H1 (cell line): Measurements from ENCODE around the gene UGT1A6. TPM values are rescaled to one million over a fixed set of nuclear protein-coding genes. Genes with fewer than 3 reads are reported as not detected.
"Not testable (repeated sequence)": the region's sequence is repeated elsewhere in the genome, so short reads cannot be mapped to it uniquely, and the experiment has no call there.

Source experiments
- CTCF ChIA-PET: fragments of 300-600 bp; sonication (Branson Sonifier 250); formaldehyde crosslinking; loops from one replicate; lab custom pipeline; 2021; ENCODE audit not compliant: partially characterized antibody; lab: Charles Lee
- POLR2A ChIA-PET: fragments of 300-600 bp; sonication (Branson Sonifier 250); formaldehyde crosslinking; loops from one replicate; lab custom pipeline; 2021; ENCODE audit warnings: inconsistent platforms; ENCODE audit not compliant: partially characterized antibody; lab: Charles Lee
- DNase-seq, 2 experiments: peaks; one replicate each; pipeline versions ENCODE4 v3.0.0 to v3.0.0-alpha.2; 2010 to 2022; ENCODE audit warnings: low spot score in 2 of 2, low read depth in 1 of 2, mixed read lengths in 1 of 2
- FAIRE-seq: peaks from 2 replicates; lab custom pipeline; 2011; peaks lifted over from hg19 to GRCh38; lab: Jason Lieb, UNC
- H2AFZ ChIP-seq: 2 replicates; pipeline ENCODE4 v1.8.1; 2012; ENCODE audit warnings: low read length, inconsistent platforms
- H2AK5ac ChIP-seq: 2 replicates; pipeline ENCODE4 v1.6.1; 2013; ENCODE audit warnings: low read depth, low read length
- H2BK120ac ChIP-seq: replicated peaks from 2 replicates; pipeline ENCODE3; 2013; ENCODE audit warnings: low read depth, low read length, inconsistent platforms
- H2BK12ac ChIP-seq: 2 replicates; pipeline ENCODE4 v1.6.1; 2013; ENCODE audit warnings: low read depth, low read length
- H2BK15ac ChIP-seq: 2 replicates; pipeline ENCODE4 v1.6.1; 2013; ENCODE audit warnings: low read length
- H2BK20ac ChIP-seq: 2 replicates; pipeline ENCODE4 v1.6.1; 2013; ENCODE audit warnings: low read length
- H2BK5ac ChIP-seq: 2 replicates; pipeline ENCODE4 v1.6.1; 2013; ENCODE audit warnings: low read depth, low read length
- H3K14ac ChIP-seq: 2 replicates; pipeline ENCODE4 v1.6.1; 2013; ENCODE audit warnings: inconsistent platforms; ENCODE audit not compliant: insufficient read length
- H3K18ac ChIP-seq: 2 replicates; pipeline ENCODE4 v1.6.1; 2013; ENCODE audit warnings: low read length; ENCODE audit errors: extremely low read depth
- H3K23ac ChIP-seq: 2 replicates; pipeline ENCODE4 v1.6.1; 2013; ENCODE audit warnings: inconsistent platforms; ENCODE audit not compliant: insufficient read length
- H3K23me2 ChIP-seq: 2 replicates; pipeline ENCODE4 v1.6.1; 2013; ENCODE audit warnings: low read depth, low read length
- H3K27ac ChIP-seq: 2 replicates; pipeline ENCODE4 v1.6.1; 2011; ENCODE audit warnings: low read depth, low read length, inconsistent platforms
- H3K27me3 ChIP-seq, 4 experiments: replicated peaks in 1 of 4; 1 replicate in 1 of 4; 2 replicates in 3 of 4; pipeline versions ENCODE4 v1.6.1 to v1.8.1; 2011 to 2013; ENCODE audit warnings: low read length in 3 of 4, mild to moderate bottlenecking in 3 of 4, inconsistent platforms in 2 of 4, mixed read lengths in 2 of 4, moderate library complexity in 1 of 4; ENCODE audit not compliant: control insufficient read depth in 3 of 4, insufficient read depth in 3 of 4; ENCODE audit errors: extremely low read depth in 1 of 4
- H3K36me3 ChIP-seq, 4 experiments: 2 replicates each; pipeline versions ENCODE4 v1.6.1 to v1.8.1; 2011 to 2013; ENCODE audit warnings: mild to moderate bottlenecking in 4 of 4, low read length in 3 of 4, moderate library complexity in 2 of 4, control low read depth in 1 of 4, inconsistent platforms in 1 of 4; ENCODE audit not compliant: insufficient read depth in 4 of 4, control insufficient read depth in 2 of 4
- H3K4ac ChIP-seq: replicated peaks from 2 replicates; pipeline ENCODE3; 2013; ENCODE audit warnings: low read length, low read depth, mixed read lengths, inconsistent platforms; ENCODE audit not compliant: insufficient read length
- H3K4me1 ChIP-seq, 4 experiments: replicated peaks in 1 of 4; 1 replicate in 1 of 4; 2 replicates in 3 of 4; pipeline versions ENCODE4 v1.6.1 to v1.8.1; 2011 to 2013; ENCODE audit warnings: low read length in 3 of 4, inconsistent platforms in 2 of 4, mixed read lengths in 1 of 4; ENCODE audit not compliant: insufficient read depth in 4 of 4, control insufficient read depth in 3 of 4
- H3K4me2 ChIP-seq, 2 experiments: 2 replicates each; pipeline versions ENCODE4 v1.6.1 to v1.8.1; 2011 to 2013; ENCODE audit warnings: low read depth in 2 of 2, low read length in 2 of 2, control low read depth in 1 of 2, inconsistent platforms in 1 of 2, mild to moderate bottlenecking in 1 of 2; ENCODE audit not compliant: insufficient read depth in 1 of 2
- H3K4me3 ChIP-seq, 4 experiments: fragments of 200-600, 300-600 bp in 1 of 4; sonication (generic), shearing (Covaris generic), sonication (Bioruptor Twin) in 1 of 4; 2 replicates each; pipeline versions ENCODE4 v1.5.1 to v1.8.1; 2011 to 2016; ENCODE audit warnings: low read length in 4 of 4, low read depth in 3 of 4, control low read depth in 2 of 4, inconsistent platforms in 2 of 4, mild to moderate bottlenecking in 2 of 4, mixed read lengths in 1 of 4, moderate library complexity in 1 of 4; ENCODE audit not compliant: insufficient read depth in 2 of 4; ENCODE audit errors: extremely low read depth in 1 of 4
- H3K56ac ChIP-seq: replicated peaks from 2 replicates; pipeline ENCODE3; 2013; ENCODE audit warnings: low read depth, mild to moderate bottlenecking, mixed read lengths, low read length, inconsistent platforms; ENCODE audit not compliant: insufficient read length
- H3K79me1 ChIP-seq: 2 replicates; pipeline ENCODE4 v1.6.1; 2013; ENCODE audit warnings: low read depth, low read length, control low read depth
- H3K79me2 ChIP-seq, 2 experiments: 2 replicates each; pipeline versions ENCODE4 v1.6.1 to v1.8.1; 2012 to 2013; ENCODE audit warnings: low read length in 2 of 2, mild to moderate bottlenecking in 2 of 2, inconsistent platforms in 1 of 2; ENCODE audit not compliant: insufficient read depth in 2 of 2, control insufficient read depth in 1 of 2
- H3K9ac ChIP-seq, 4 experiments: replicated peaks in 1 of 4; 1 replicate in 1 of 4; 2 replicates in 3 of 4; pipeline versions ENCODE4 v1.6.1 to v1.8.1; 2011 to 2013; ENCODE audit warnings: low read depth in 3 of 4, low read length in 3 of 4, control low read depth in 2 of 4, mild to moderate bottlenecking in 2 of 4, moderate library complexity in 2 of 4, inconsistent platforms in 1 of 4; ENCODE audit errors: extremely low read depth in 1 of 4
- H3K9me3 ChIP-seq, 2 experiments: 2 replicates each; pipeline versions ENCODE4 v1.6.1 to v1.8.1; 2012 to 2013; ENCODE audit warnings: mild to moderate bottlenecking in 2 of 2, moderate library complexity in 2 of 2, control low read depth in 1 of 2, inconsistent platforms in 1 of 2, low read depth in 1 of 2, low read length in 1 of 2, mixed read lengths in 1 of 2; ENCODE audit not compliant: insufficient read depth in 2 of 2
- H4K20me1 ChIP-seq, 2 experiments: replicated peaks in 1 of 2; 2 replicates each; pipeline versions ENCODE3 to v1.8.1; 2011 to 2013; ENCODE audit warnings: inconsistent platforms in 2 of 2, low read length in 2 of 2, mild to moderate bottlenecking in 1 of 2; ENCODE audit not compliant: insufficient read depth in 2 of 2, control insufficient read depth in 1 of 2
- H4K5ac ChIP-seq: 2 replicates; pipeline ENCODE4 v1.6.1; 2013; ENCODE audit warnings: low read length, low read depth, mixed read lengths, inconsistent platforms; ENCODE audit not compliant: insufficient read length
- H4K8ac ChIP-seq: 2 replicates; pipeline ENCODE4 v1.8.0; 2013; ENCODE audit warnings: mild to moderate bottlenecking, moderate library complexity, low read length, inconsistent platforms; ENCODE audit not compliant: insufficient read depth; ENCODE audit errors: extremely low read depth
- H4K91ac ChIP-seq: replicated peaks from 2 replicates; pipeline ENCODE3; 2013; ENCODE audit warnings: low read length, mixed read lengths, inconsistent platforms; ENCODE audit not compliant: insufficient read length
- WGBS, 2 experiments: shearing (Covaris generic) in 1 of 2; methylation state at CpG; one replicate each; pipeline versions ENCODE4 v1.1.6 to v1.1.7; 2013 to 2015; ENCODE audit warnings: low lambda C conversion rate in 2 of 2, mixed read lengths in 2 of 2, inconsistent platforms in 1 of 2, low coverage in 1 of 2, missing lambda C conversion rate in 1 of 2; ENCODE audit not compliant: insufficient replicate concordance in 2 of 2, insufficient coverage in 1 of 2, insufficient read length in 1 of 2; ENCODE audit errors: extremely low coverage in 1 of 2, missing lambda C conversion rate in 1 of 2; 5-methylcytosine and 5-hydroxymethylcytosine counted together
- polyA plus RNA-seq, 7 experiments: library from polyadenylated mRNA; depleted of rRNA in 3 of 7; stranded (reverse) in 5 of 7; unstranded in 2 of 7; fragments of >200 nt in 5 of 7; fragments of 200-250 nt in 2 of 7; gene quantifications; 1 replicate in 5 of 7; 2 replicates in 1 of 7; 4 replicates in 1 of 7; pipeline versions ENCODE4 v1.2.1 to v1.2.3, GENCODE V29; 2011 to 2013; ENCODE audit warnings: missing spikeins in 2 of 7, mixed read lengths in 2 of 7
- total RNA-seq: library from RNA; stranded (reverse); fragmentation: NEBNext Ultra II Directional; extraction: Animal tissue kit (Norgen Biotek cat#: 25700); gene quantifications from 2 replicates; pipeline ENCODE4 v1.2.1, GENCODE V29; 2021

UGT1A6 gene
- total and polyA plus RNA-seq, 2 of the 8 experiments (the other 6 are each of a cell fraction or from before 2014, with no cell fraction given): not detected

- H3K27ac ChIP-seq, POLR2A ChIA-PET, H3K79me1 ChIP-seq, H4K5ac ChIP-seq, H4K8ac ChIP-seq, H2BK12ac ChIP-seq, H3K79me2 ChIP-seq, H3K4me2 ChIP-seq, H3K9ac ChIP-seq, H2BK120ac ChIP-seq, H4K20me1 ChIP-seq, H3K4me1 ChIP-seq, H2AK5ac ChIP-seq, H2BK5ac ChIP-seq, H3K27me3 ChIP-seq, H3K36me3 ChIP-seq, H3K23ac ChIP-seq, H3K18ac ChIP-seq, H3K23me2 ChIP-seq, H4K91ac ChIP-seq, H3K4ac ChIP-seq, H2AFZ ChIP-seq, H3K4me3 ChIP-seq, H2BK20ac ChIP-seq, FAIRE-seq, H3K56ac ChIP-seq, DNase-seq, CTCF ChIA-PET, H3K14ac ChIP-seq, H2BK15ac ChIP-seq: not testable (repeated sequence)
- H3K9me3 ChIP-seq: peaks cover 15% of the 10 kb centered on the region in 2 experiments
- 96% methylated on average over 3 of the region's 3 CpGs; no CpG with 5 or more reads in 1 of the 2 experiments for WGBS, 2 experiments
These were observed 46.7 kb upstream of the UGT1A6 start for GRCh38 chr2:233646033-233646432.
